ENCODE results near the gene PLCH1.

- TF ChIP-seq CTCF (IDR thresholded peaks at IDR 0.05; ENCODE audit: low read depth, low read length, poor library complexity, severe bottlenecking), result no peak
- no peak for TF ChIP-seq EZH2phosphoT487 (IDR thresholded peaks at IDR 0.05; ENCODE audit: borderline replicate concordance, low read length)
These were observed 324.5 kb downstream of the PLCH1 start for GRCh38 chr3:155420406-155420805.
